ENCODE measurements around the gene SEC24C.

DNA sequence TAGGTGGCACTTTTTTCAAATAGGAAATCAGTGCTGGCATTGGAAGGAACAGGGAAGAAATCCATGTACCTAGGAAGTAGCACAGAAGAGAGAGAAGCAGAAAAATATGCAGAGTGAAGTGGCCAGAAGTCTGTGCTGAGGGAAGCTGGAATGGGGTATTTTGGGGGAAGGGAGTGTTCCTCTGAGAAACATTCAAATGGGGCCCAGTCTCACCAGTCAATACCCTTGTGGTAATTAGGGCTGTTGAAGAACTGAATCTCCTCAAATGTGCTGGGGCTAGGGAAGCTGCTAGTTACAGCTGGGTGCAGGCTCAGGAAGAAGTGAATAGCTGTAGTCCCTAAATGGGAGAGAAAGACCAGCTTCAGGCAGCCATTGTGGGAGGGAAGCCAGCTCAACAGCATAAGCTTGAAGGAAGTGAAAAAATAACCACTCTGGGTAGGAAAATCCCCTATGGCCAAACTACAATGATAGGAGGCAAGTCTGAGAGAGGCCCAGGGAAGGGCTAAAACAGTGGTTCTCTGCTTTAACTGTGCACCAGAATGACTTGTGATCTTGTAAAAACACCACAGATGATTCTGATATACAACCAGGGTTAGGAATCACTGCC lies 59.6 kb downstream of the SEC24C start:
- TF ChIP-seq, protein P1, sequence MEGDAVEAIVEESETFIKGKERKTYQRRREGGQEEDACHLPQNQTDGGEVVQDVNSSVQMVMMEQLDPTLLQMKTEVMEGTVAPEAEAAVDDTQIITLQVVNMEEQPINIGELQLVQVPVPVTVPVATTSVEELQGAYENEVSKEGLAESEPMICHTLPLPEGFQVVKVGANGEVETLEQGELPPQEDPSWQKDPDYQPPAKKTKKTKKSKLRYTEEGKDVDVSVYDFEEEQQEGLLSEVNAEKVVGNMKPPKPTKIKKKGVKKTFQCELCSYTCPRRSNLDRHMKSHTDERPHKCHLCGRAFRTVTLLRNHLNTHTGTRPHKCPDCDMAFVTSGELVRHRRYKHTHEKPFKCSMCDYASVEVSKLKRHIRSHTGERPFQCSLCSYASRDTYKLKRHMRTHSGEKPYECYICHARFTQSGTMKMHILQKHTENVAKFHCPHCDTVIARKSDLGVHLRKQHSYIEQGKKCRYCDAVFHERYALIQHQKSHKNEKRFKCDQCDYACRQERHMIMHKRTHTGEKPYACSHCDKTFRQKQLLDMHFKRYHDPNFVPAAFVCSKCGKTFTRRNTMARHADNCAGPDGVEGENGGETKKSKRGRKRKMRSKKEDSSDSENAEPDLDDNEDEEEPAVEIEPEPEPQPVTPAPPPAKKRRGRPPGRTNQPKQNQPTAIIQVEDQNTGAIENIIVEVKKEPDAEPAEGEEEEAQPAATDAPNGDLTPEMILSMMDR (conservative IDR thresholded peaks at IDR 0.05; ENCODE audit: low read length): no peak
- no peak for TF ChIP-seq EZH2phosphoT487 (IDR thresholded peaks at IDR 0.05; ENCODE audit: borderline replicate concordance)

Data from Loucy (cell line).